Fibroblast of peridontal ligament (primary cell): Measurements from ENCODE around the gene TIAM1.

Experiments used
- DNase-seq: peaks from one replicate; pipeline ENCODE4 v3.0.0-alpha.2; 2010; ENCODE audit errors: extremely low read depth

The TIAM1 gene

GRCh38 chr21:31135531-31136184, 208.4 kb downstream of the TIAM1 start:
- no peak for DNase-seq

DNA sequence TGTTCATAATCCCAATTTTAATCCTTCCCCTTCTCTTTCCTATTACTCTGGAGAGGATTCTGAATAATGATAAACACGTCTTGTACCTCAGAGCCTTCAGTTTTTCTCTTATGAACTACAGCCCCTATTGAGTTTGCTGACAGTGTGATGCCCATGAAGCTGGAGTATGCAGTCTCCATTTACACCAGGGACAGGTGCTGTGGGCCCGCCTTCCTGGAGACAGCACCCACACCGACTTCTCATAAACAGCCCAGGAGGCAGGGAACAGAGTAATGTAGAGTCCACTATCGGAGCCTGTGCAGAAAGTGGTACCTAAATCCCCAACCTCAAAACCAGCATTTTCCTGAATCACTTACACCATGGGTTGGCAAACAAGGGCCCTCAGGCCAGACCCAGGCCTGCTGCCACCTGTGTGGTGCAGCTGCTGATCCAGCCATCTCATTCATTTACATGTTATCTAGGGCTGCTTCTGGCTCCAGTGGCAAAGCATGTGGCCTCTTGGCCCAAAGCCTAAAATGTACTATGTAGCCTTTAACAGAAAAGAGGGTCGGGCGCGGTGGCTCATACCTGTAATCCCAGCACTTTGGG, 210.7 kb downstream of the TIAM1 start:
- no peak for DNase-seq

- DNase-seq, result peak; percentile 47
Measured at GRCh38 chr21:31132574-31133242, 211.4 kb downstream of the TIAM1 start.

DNA sequence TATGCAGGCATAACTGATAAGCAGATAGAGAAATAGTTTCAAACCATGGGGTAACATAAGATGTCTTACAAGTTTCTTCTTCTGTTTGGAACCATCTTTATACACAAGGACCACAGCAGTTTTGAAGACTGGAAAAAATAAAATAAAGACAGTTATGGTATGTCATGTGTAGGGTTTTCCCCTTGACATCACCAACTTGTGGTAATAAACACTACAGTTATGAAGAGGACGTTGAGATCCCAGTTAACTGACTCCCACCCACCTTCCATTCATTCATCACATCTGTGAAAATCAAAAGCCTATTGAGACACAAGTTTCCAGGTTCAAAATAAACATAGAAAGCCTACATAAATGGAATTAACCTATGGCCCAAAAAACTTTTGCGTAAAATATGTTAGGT, 213.2 kb downstream of the TIAM1 start:
- DNase-seq, result no peak

DNA sequence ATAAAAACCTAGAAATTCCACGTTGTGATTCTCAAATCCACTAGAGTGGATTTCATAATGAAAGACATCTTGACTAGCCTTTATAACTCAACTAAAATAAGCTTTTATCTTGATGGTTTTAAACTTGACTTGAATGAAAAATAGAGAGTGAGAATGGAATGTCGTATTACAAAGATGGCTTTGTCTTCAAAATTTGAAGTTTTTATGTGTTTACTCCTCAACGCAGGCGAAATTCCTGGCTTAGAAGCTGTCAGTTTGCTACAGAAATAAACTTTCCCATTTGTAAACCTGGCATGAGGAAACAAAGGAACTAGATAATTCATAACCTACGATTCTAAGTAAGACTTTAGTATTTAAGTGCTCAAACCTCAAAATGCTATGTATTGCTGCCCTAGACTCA, 215.8 kb downstream of the TIAM1 start:
- DNase-seq, result no peak

DNA sequence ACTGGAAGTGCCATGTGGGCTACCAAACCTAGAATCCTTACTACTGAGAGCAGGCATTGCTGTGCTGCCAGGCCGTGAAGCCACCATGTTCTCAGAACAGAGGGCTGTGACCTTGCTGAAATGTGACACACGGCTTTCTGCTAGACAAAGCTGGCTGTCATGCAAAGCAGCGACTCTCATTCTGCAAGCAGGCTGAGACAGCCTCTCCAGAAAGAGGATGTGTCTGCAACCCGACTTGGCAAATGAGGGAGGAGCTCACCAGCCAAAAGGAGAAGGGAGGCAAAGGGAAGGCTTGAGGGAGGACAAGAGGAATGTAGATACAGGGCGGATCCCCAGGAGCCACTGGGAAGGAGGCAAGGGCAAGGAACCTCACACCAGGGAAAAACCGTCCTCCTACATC, 220.1 kb downstream of the TIAM1 start:
- DNase-seq, result no peak

- no peak for DNase-seq
Measured at GRCh38 chr21:31119199-31119598, 224.9 kb downstream of the TIAM1 start.

DNA sequence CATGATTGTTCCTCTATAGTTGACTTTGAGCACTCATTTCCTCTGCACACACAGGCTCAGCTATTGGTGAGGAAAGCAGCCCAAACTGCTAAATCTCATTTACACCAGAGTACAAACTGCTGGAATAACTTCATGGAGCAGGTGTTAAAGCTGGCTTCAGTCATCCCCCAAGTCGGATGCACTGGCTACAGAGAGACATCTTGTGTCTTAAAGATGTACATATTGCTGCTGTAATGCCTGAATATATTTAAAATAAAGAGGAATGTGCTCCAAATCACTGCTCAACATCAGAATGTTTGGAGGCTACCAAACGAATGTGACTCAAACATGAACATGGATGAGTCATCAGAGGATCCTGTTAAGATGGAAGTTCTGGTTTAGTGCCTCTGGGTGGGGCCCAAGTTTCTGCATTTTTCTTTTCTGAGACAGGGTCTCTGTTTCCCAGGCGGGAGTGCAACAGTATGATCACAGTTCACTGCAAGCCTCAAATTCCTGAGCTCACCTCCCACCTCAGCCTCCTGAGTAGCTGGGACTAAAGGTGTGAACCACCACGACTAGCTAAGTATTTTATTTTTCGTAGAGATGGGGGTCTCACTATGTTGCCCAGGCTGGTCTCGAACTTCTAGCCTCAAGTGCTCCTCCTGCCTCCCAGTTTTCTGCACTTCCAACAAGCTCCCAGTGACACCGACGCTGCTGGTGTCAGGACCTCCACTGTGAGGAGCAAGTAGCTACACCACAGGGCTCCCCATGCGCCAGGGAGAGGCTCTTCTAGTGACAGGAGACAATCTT, 226.7 kb downstream of the TIAM1 start:
- DNase-seq, result peak; percentile 81

- DNase-seq, result no peak
Measured at GRCh38 chr21:31115249-31115648, 228.8 kb downstream of the TIAM1 start.

DNA sequence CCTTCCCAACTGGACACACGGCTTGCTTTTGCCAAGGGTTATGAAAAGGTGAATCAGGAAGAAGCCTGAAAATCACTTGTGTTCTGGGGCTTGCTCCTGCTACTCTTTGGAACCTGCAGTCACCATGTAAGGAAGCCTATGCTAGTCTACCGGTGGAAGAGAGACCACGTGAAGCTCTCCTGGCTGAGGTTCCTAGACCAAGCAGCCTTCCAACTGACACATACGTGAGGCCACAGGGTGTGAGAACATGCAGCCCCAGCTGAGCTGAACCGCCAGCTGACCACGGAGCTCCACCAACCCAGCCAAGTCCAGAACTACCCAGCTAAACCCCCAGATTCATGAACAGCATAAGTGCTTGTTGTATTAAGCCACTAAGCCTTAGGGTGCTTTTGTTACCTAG, 233.0 kb downstream of the TIAM1 start:
- no peak for DNase-seq

GRCh38 chr21:31110430-31110829, 233.6 kb downstream of the TIAM1 start:
- no peak for DNase-seq

GRCh38 chr21:31107871-31108270, 236.2 kb downstream of the TIAM1 start:
- DNase-seq, result no peak

DNA sequence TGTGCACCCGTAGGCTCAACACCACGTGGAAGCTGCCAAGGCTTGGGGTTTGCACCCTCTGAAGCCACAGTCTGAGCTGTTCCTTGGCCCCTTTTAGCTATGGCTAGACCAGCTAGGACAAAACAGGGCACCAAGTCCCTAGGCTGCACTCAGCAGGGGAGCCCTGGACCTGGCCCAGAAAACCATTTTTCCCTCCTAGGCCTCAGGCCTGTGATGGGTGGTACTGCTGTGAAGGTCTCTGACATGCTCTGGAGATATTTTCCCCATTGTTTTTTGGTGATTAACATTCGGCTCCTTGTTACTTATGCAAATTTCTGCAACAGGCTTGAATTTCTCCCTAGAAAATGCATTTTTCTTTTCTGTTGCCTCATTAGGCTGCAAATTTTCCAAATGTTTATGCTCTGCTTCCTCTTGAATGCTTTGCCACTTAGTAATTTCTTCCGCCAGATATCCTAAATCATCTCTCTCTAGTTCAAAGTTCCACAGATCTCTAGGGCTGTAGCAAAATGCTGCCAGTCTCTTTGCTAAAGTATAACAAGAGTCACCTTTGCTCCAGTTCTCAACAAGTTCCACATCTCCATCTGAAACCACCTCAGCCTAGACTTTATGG, 236.8 kb downstream of the TIAM1 start:
- DNase-seq, result no peak

- no peak for DNase-seq
Measured at GRCh38 chr21:31103571-31104265, 240.3 kb downstream of the TIAM1 start.

- no peak for DNase-seq
Measured at GRCh38 chr21:31103163-31103562, 240.9 kb downstream of the TIAM1 start.

GRCh38 chr21:31099122-31099521, 244.9 kb downstream of the TIAM1 start:
- DNase-seq, result no peak

DNA sequence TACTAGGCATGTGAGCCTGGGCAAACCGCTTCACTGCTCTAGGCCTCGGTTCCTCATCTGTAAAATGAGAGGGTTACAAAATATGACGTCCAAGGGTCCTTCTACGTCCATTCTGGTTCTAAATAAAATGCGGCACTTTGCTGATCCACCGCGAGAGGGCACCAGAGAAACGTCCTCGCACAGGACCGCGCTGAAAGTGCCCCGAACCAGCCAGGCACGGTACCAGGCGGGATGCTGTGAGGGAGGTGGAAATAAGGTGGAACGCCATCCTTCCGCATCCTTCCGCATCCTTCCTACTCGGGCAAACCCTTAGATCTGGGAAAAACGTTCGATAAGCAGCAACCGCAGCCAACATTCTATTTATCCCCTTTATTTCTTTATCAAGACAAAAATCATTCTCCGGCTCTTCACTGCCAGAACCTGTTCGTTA, 245.5 kb downstream of the TIAM1 start:
- peak; percentile 64 for DNase-seq

GRCh38 chr21:31092832-31093625, 251.0 kb downstream of the TIAM1 start:
- DNase-seq, result no peak

- DNase-seq, result no peak
Measured at GRCh38 chr21:31090376-31090775, 253.7 kb downstream of the TIAM1 start.

- no peak for DNase-seq
Measured at GRCh38 chr21:31088474-31088751, 255.6 kb downstream of the TIAM1 start.
